ENCODE data around the gene HDAC4. TPM values are rescaled to one million over a fixed set of nuclear protein-coding genes. Genes with fewer than 3 reads are reported as not detected.

HDAC4 gene
- total RNA-seq, 1 donor from 2014 or later: 65.7 TPM

DNA sequence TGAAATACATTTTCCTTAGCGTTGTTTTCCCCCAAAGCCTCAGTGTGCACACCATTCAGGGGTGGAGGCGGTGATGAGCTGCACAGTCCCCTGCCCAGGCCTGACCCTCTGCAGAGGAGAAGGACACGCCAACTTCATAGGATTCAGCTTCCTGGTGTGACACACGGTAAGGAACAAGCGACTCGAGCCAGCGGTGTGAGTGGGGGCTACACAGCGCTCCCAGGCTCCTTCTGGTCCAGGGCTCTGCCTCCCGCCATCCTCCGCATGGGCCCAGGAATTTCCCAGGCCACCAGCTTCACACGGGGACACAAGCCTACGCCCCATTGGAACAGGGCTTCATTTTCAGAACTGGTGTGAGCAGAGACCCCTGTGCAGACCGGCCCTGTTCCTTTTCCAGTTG, 272.1 kb downstream of the HDAC4 start:
- H3K9me3 ChIP-seq: no peaks in the 10 kb centered on the region
- H3K36me3 ChIP-seq: peaks cover 28 to 85% of the 10 kb centered on the region in 2 donors
- H3K4me3 ChIP-seq: no peak overlapping the region
- no peak for TF ChIP-seq CTCF (IDR thresholded peaks at IDR 0.05)
- intact Hi-C loops (cut with DNase I): no loop called here
- no peaks in the 10 kb centered on the region for H3K27me3 ChIP-seq
- no peaks in the 10 kb centered on the region for H3K4me1 ChIP-seq
- DNase-seq (ENCODE audit: low spot score in 2 of 2): no peak
- no peak overlapping the region for H3K27ac ChIP-seq

- H3K27ac ChIP-seq: no peak overlapping the region
- DNase-seq (ENCODE audit: low spot score in 2 of 2): no peak
These were observed 273.3 kb downstream of the HDAC4 start for GRCh38 chr2:239127513-239127912.

DNA sequence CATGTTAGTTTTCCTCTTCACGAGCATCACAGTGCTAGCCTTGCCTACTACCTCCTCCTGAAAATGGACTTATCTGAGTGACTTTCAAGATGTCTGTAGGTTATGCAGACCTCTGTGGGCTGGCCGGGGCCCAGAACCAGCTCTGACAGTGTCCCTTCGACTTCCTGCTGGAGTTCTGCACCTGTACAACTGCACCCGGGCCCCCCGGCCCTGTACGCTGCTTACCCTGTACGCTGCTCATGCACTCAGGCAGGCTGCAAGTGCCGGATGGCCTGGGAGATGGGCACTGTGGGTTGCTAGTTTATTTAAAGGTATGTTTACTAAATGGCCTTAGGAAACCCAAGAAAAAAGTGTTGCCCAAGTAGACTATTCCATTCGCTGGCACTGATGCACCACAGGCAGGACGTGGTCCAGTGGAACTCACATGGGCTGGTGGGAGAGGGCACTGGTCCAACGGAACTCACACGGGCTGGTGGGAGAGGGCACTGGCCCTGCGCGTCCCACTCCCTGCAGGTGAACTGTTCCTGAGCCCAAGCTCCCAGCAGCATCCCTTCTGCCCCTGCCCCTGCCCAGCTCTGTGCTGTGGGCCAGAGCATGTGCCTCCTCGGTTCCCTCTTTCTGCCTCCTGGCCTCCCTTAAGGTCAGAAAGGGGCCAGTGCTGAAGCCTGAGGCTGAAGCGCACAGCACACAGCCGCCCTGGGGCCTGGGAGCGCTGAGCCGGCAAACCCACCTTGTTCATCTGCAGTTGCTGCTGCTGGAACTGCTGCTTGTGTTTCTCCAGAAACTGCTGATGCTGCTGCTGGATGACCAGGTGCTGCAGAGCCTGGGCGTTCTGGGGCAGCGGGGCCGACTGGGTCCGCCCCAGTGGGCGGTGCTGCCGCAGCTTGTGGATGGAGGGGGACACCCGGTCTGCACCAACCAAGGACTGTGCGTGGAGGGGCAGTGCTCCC, 274.8 kb downstream of the HDAC4 start:
- no peak for TF ChIP-seq CTCF (IDR thresholded peaks at IDR 0.05)
- Histone ChIP-seq H3K9me3 (no peaks in the 10 kb centered on the region), H3K27me3 (no peaks in the 10 kb centered on the region), H3K27ac (no peak overlapping the region), H3K4me1 (no peaks in the 10 kb centered on the region), H3K36me3 (peaks cover 16 to 62% of the 10 kb centered on the region in 2 donors), H3K4me3 (no peak overlapping the region)
- no peak for DNase-seq (ENCODE audit: low spot score in 2 of 2)
- intact Hi-C loops (cut with DNase I): no loop called here

More at GRCh38 chr2:239127513-239127912, 273.3 kb downstream of the HDAC4 start:
- H3K9me3 ChIP-seq: no peaks in the 10 kb centered on the region
- no peaks in the 10 kb centered on the region for H3K27me3 ChIP-seq
- no peak overlapping the region for H3K4me3 ChIP-seq
- H3K4me1 ChIP-seq: no peaks in the 10 kb centered on the region
- TF ChIP-seq CTCF (IDR thresholded peaks at IDR 0.05): no peak
- H3K36me3 ChIP-seq: peaks cover 20 to 75% of the 10 kb centered on the region in 2 donors
- intact Hi-C loops (cut with DNase I): no loop called here

- Histone ChIP-seq H3K4me1 (no peaks in the 10 kb centered on the region), H3K9me3 (no peaks in the 10 kb centered on the region), H3K27ac (no peak overlapping the region), H3K27me3 (no peaks in the 10 kb centered on the region), H3K4me3 (no peak overlapping the region), H3K36me3 (peaks cover 16 to 49% of the 10 kb centered on the region in 2 donors)
- DNase-seq (ENCODE audit: low spot score in 2 of 2): no peak
- intact Hi-C loops (cut with DNase I): no loop called here
- no peak for TF ChIP-seq CTCF (IDR thresholded peaks at IDR 0.05)
These were observed 276.5 kb downstream of the HDAC4 start for GRCh38 chr2:239124152-239124899.

DNA sequence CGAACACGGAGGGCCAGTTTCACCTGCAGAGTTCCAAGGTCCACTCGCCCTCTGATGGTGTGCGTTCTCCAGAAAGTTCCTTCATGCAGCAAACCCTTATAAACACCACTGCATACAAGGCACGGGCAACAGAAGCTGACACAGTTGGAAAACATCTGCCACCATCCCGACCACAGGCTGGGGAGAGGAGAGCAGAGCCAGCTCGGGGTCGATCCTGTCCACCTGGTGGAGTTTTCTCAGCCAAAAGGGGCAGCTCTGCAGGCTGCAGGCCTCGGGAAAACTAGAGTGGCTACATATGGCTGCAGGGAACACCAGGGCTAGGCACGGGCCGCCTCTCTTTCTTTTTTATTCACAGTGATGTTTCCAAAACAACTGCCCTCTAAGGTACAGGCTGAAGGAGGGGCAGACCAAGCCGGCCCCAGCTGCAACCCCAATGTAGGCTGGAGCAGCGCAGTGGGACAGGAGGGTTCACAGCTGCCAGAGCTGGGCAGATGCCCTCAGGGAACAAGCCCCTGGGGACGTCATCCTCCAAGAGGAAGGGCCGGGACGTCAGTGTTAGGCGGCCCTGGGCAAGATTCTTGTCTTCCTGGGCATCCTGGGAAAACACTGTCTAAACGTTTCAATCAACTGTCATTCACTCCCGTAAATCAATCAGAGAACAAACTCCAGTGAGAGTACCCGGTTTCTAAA, 278.3 kb downstream of the HDAC4 start:
- Histone ChIP-seq H3K27me3 (no peaks in the 10 kb centered on the region), H3K4me1 (no peaks in the 10 kb centered on the region), H3K27ac (no peak overlapping the region), H3K4me3 (no peak overlapping the region), H3K36me3 (peaks cover 16 to 37% of the 10 kb centered on the region in 2 donors), H3K9me3 (no peaks in the 10 kb centered on the region)
- TF ChIP-seq CTCF (IDR thresholded peaks at IDR 0.05): no peak
- intact Hi-C loops (cut with DNase I): no loop called here
- no peak for DNase-seq (ENCODE audit: low spot score in 2 of 2)
